Endothelial cell of umbilical vein (primary cell): ENCODE results near the gene TENM4. TPM values are rescaled to one million over a fixed set of nuclear protein-coding genes. Genes with fewer than 3 reads are reported as not detected.

Experiments
- BruUV-seq: library from RNA; stranded (reverse); fragments of 400-500 nt; replicated peaks from 2 replicates; lab custom pipeline; 2021; lab: Mats Ljungman, UMichigan
- CTCF ChIA-PET: fragments of 300-600, 350-600 bp; sonication (Branson Sonifier 250); formaldehyde crosslinking; loops from one replicate; lab custom pipeline; 2021; ENCODE audit warnings: antibody characterized with exemption, inconsistent platforms; lab: Charles Lee
- POLR2A ChIA-PET: fragments of 300-600, 350-600 bp; sonication (Branson Sonifier 250); formaldehyde crosslinking; loops from one replicate; lab custom pipeline; 2021; ENCODE audit warnings: antibody characterized with exemption, inconsistent platforms; lab: Charles Lee
- DNase-seq: peaks from one replicate; pipeline ENCODE4 v3.0.0-alpha.2; 2011; ENCODE audit warnings: low read depth, low spot score
- FAIRE-seq: peaks from 2 replicates; lab custom pipeline; 2011; peaks lifted over from hg19 to GRCh38; lab: Jason Lieb, UNC
- H2AFZ ChIP-seq: 2 replicates; pipeline ENCODE4 v1.6.0; 2012; ENCODE audit warnings: low read depth, low read length, control low read depth, inconsistent platforms
- H3K27ac ChIP-seq: 2 replicates; pipeline ENCODE4 v1.5.1; 2011; ENCODE audit warnings: low read depth, mild to moderate bottlenecking, control low read depth, low read length, moderate library complexity; ENCODE audit not compliant: insufficient read depth
- H3K27me3 ChIP-seq, 2 experiments: 2 replicates each; pipeline versions ENCODE4 v1.6.0 to v1.6.1; 2011; ENCODE audit warnings: low read length in 2 of 2, mixed read lengths in 1 of 2; ENCODE audit not compliant: control insufficient read depth in 2 of 2, insufficient read depth in 2 of 2
- H3K36me3 ChIP-seq, 2 experiments: 2 replicates in 1 of 2; 3 replicates in 1 of 2; pipeline ENCODE4 v1.5.1; 2011; ENCODE audit warnings: low read length in 2 of 2, mild to moderate bottlenecking in 1 of 2, moderate library complexity in 1 of 2; ENCODE audit not compliant: control insufficient read depth in 2 of 2, insufficient read depth in 2 of 2; ENCODE audit errors: extremely low read depth in 1 of 2
- H3K4me1 ChIP-seq: 3 replicates; pipeline ENCODE4 v1.5.1; 2011; ENCODE audit warnings: mild to moderate bottlenecking, low read length; ENCODE audit not compliant: control insufficient read depth, insufficient read depth; ENCODE audit errors: extremely low read depth
- H3K4me2 ChIP-seq: 2 replicates; pipeline ENCODE4 v1.6.1; 2011; ENCODE audit warnings: low read length, control low read depth, mixed read lengths; ENCODE audit not compliant: insufficient read depth
- H3K4me3 ChIP-seq, 3 experiments: fragments of 200-600 bp in 1 of 3; sonication (generic), shearing (Covaris generic) in 1 of 3; replicated peaks in 1 of 3; 2 replicates each; pipeline ENCODE4 v1.5.1; 2011 to 2016; ENCODE audit warnings: control low read depth in 3 of 3, low read length in 3 of 3, mild to moderate bottlenecking in 2 of 3, inconsistent platforms in 1 of 3, low read depth in 1 of 3, moderate library complexity in 1 of 3; ENCODE audit not compliant: insufficient read depth in 1 of 3
- H3K79me2 ChIP-seq: 2 replicates; pipeline ENCODE4 v1.6.0; 2012; ENCODE audit warnings: low read length, inconsistent platforms; ENCODE audit not compliant: control insufficient read depth, insufficient read depth
- H3K9ac ChIP-seq: replicated peaks from 2 replicates; pipeline ENCODE3; 2011; ENCODE audit warnings: low read length, control low read depth; ENCODE audit not compliant: insufficient read depth; ENCODE audit errors: extremely low read depth
- H3K9me1 ChIP-seq: replicated peaks from 3 replicates; pipeline ENCODE4 v1.6.0; 2011; ENCODE audit warnings: mild to moderate bottlenecking, low read length; ENCODE audit not compliant: control insufficient read depth, insufficient read depth; ENCODE audit errors: extremely low read depth
- H3K9me3 ChIP-seq: replicated peaks from 2 replicates; pipeline ENCODE4 v1.5.1; 2012; ENCODE audit warnings: low read length, inconsistent platforms; ENCODE audit not compliant: control insufficient read depth, insufficient read depth
- H4K20me1 ChIP-seq: replicated peaks from 2 replicates; pipeline ENCODE3; 2011; ENCODE audit warnings: mild to moderate bottlenecking, low read length; ENCODE audit not compliant: control insufficient read depth, insufficient read depth; ENCODE audit errors: extremely low read depth
- EZH2 ChIP-seq: IDR thresholded peaks from 2 replicates; pipeline ENCODE4 v1.6.1; 2012; ENCODE audit warnings: borderline replicate concordance, low read depth, mild to moderate bottlenecking, moderate library complexity, low read length, inconsistent platforms; ENCODE audit not compliant: severe bottlenecking
- FOS ChIP-seq: IDR thresholded peaks from 2 replicates; pipeline ENCODE4 v1.6.1; 2011; ENCODE audit warnings: mild to moderate bottlenecking, low read length, moderate library complexity, borderline replicate concordance; ENCODE audit not compliant: insufficient read depth
- GATA2 ChIP-seq: IDR thresholded peaks from 2 replicates; pipeline ENCODE4 v1.7.0; 2011; ENCODE audit warnings: low read depth, mild to moderate bottlenecking, moderate library complexity, mixed read lengths, low read length; ENCODE audit not compliant: insufficient read length, insufficient read depth
- JUN ChIP-seq: IDR thresholded peaks from 2 replicates; pipeline ENCODE4 v1.6.1; 2011; ENCODE audit warnings: borderline replicate concordance, low read depth; ENCODE audit not compliant: insufficient read length, insufficient read depth
- MYC ChIP-seq: IDR thresholded peaks from one replicate; pipeline ENCODE4 v1.6.1; 2011; ENCODE audit warnings: mild to moderate bottlenecking, low read depth, low read length
- POLR2A ChIP-seq: IDR thresholded peaks from 2 replicates; pipeline ENCODE4 v1.6.1; 2012; ENCODE audit warnings: low read depth, mild to moderate bottlenecking, control low read depth, low read length
- POLR2AphosphoS5 ChIP-seq: IDR thresholded peaks from 2 replicates; pipeline ENCODE4 v1.6.1; 2012; ENCODE audit warnings: low read depth, mild to moderate bottlenecking, control low read depth, low read length, moderate library complexity; ENCODE audit not compliant: insufficient read depth
- dilution Hi-C: fragments of 300-500 bp; cut with MboI; formaldehyde crosslinking; loops from one replicate; pipeline ENCODE4 v1.15.0; 2019; ENCODE audit warnings: low sequenced_read_pairs; ENCODE audit not compliant: extremely low pct_ligation_motif_present
- intact Hi-C: fragments of 100-400 bp; cut with micrococcal nuclease; formaldehyde crosslinking; loops from one replicate; pipeline ENCODE4 v1.10.0; 2022
- polyA plus RNA-seq, 4 experiments: library from polyadenylated mRNA; depleted of rRNA in 3 of 4; stranded (reverse) in 3 of 4; unstranded in 1 of 4; fragments of >200 nt; gene quantifications; 2 replicates each; pipeline versions ENCODE4 v1.2.1 to v1.2.3, GENCODE V29; 2011 to 2012; ENCODE audit warnings: missing spikeins in 1 of 4
- total RNA-seq: library from RNA; stranded (reverse); gene quantifications from 2 replicates; pipeline ENCODE4 v1.2.3, GENCODE V29; 2021
- TF ChIP-seq, protein P1 (sequence below), 2 donors: IDR thresholded peaks; 1 replicate in 1 of 2; 2 replicates in 1 of 2; pipeline ENCODE4 v1.5.1; 2011; ENCODE audit warnings: low read length in 2 of 2, mild to moderate bottlenecking in 2 of 2, moderate library complexity in 2 of 2, control low read depth in 1 of 2, inconsistent platforms in 1 of 2, low read depth in 1 of 2; ENCODE audit not compliant: insufficient read depth in 1 of 2; ENCODE audit errors: extremely low read depth in 1 of 2
- TF ChIP-seq, protein P2 (sequence below): IDR thresholded peaks from 2 replicates; pipeline ENCODE4 v1.6.1; 2011; ENCODE audit not compliant: insufficient read depth, insufficient read length

Gene TENM4
- total and polyA plus RNA-seq, 2 donors (not counting 3 experiments of a cell fraction or from before 2014, with no cell fraction given) = 0.06 to 0.27 TPM

DNA sequence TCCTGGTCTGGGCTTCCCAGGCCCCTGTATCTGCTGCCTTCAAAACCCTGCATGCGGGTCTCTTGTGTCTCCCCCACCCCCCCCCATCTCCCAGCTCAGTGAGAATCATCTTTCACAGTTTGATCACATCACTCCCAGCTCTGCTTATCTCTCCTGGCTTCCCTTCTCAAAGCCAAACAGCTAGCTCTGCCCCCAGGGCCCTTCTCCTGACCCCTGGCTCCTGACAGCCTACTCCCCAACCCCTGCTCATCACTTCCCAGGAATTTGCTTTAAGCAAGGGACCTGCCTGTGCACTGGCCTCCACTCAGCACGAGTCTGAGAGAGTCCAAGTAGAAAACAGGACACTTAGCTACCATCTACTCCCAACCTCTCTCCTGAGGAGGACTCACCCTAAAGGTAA lies 342.7 kb downstream of the TENM4 start:
- intact Hi-C loops (no loop called here), dilution Hi-C loops (no loop called here)

More for the DNA sequence above, 342.7 kb downstream of the TENM4 start:
- Histone ChIP-seq H3K9ac (no peak overlapping the region), H3K9me1 (no peaks in the 10 kb centered on the region), H2AFZ (no peak overlapping the region), H3K36me3 (no peaks in the 10 kb centered on the region), H3K27ac (no peak overlapping the region), H3K27me3 (no peaks in the 10 kb centered on the region), H3K4me1 (peaks cover 9% of the 10 kb centered on the region), H3K4me2 (no peak overlapping the region), H3K79me2 (no peaks in the 10 kb centered on the region), H3K4me3 (no peak overlapping the region), H4K20me1 (no peaks in the 10 kb centered on the region), H3K9me3 (no peaks in the 10 kb centered on the region)
- ChIA-PET CTCF (interaction anchor here (1.0 to 8.5 kb wide), 9 partner anchors 9 to 452 kb away, joined by 3 to 213 read pairs (median 78); no protein-coding TSS in a partner anchor), POLR2A (interaction anchor here (0.6 kb wide), 1 partner anchor 9 kb away, joined by 6 read pairs; no protein-coding TSS in a partner anchor)
- DNase-seq (no peak), FAIRE-seq (no peak)
- BruUV-seq = no TSS peak
- no peak for TF ChIP-seq JUN
- TF ChIP-seq FOS = no peak
- no peak for TF ChIP-seq EZH2
- no peak for TF ChIP-seq POLR2A
- TF ChIP-seq, protein P1, sequence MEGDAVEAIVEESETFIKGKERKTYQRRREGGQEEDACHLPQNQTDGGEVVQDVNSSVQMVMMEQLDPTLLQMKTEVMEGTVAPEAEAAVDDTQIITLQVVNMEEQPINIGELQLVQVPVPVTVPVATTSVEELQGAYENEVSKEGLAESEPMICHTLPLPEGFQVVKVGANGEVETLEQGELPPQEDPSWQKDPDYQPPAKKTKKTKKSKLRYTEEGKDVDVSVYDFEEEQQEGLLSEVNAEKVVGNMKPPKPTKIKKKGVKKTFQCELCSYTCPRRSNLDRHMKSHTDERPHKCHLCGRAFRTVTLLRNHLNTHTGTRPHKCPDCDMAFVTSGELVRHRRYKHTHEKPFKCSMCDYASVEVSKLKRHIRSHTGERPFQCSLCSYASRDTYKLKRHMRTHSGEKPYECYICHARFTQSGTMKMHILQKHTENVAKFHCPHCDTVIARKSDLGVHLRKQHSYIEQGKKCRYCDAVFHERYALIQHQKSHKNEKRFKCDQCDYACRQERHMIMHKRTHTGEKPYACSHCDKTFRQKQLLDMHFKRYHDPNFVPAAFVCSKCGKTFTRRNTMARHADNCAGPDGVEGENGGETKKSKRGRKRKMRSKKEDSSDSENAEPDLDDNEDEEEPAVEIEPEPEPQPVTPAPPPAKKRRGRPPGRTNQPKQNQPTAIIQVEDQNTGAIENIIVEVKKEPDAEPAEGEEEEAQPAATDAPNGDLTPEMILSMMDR (IDR thresholded peaks at IDR 0.05; ENCODE audit: extremely low read depth in 1 of 2, insufficient read depth in 1 of 2, low read depth in 1 of 2, low read length in 2 of 2) = no peak
- TF ChIP-seq, protein P2, sequence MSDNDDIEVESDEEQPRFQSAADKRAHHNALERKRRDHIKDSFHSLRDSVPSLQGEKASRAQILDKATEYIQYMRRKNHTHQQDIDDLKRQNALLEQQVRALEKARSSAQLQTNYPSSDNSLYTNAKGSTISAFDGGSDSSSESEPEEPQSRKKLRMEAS = no peak
- TF ChIP-seq MYC = no peak
- TF ChIP-seq POLR2AphosphoS5 = no peak
- no peak for TF ChIP-seq GATA2
